Activated CD8-positive, alpha-beta memory T cell treated with anti-CD3 and anti-CD28 coated beads, Interleukin-2, amount 50 U/mL, for 4 hours (primary cell): ENCODE data around the gene NLGN2.

ENCODE experiments used
- DNase-seq: peaks from one replicate; pipeline ENCODE4 v3.0.0-alpha.2; 2020

Gene NLGN2

GRCh38 chr17:7392696-7393612 lies 14.7 kb upstream of the NLGN2 start:
- no peak for DNase-seq

DNA sequence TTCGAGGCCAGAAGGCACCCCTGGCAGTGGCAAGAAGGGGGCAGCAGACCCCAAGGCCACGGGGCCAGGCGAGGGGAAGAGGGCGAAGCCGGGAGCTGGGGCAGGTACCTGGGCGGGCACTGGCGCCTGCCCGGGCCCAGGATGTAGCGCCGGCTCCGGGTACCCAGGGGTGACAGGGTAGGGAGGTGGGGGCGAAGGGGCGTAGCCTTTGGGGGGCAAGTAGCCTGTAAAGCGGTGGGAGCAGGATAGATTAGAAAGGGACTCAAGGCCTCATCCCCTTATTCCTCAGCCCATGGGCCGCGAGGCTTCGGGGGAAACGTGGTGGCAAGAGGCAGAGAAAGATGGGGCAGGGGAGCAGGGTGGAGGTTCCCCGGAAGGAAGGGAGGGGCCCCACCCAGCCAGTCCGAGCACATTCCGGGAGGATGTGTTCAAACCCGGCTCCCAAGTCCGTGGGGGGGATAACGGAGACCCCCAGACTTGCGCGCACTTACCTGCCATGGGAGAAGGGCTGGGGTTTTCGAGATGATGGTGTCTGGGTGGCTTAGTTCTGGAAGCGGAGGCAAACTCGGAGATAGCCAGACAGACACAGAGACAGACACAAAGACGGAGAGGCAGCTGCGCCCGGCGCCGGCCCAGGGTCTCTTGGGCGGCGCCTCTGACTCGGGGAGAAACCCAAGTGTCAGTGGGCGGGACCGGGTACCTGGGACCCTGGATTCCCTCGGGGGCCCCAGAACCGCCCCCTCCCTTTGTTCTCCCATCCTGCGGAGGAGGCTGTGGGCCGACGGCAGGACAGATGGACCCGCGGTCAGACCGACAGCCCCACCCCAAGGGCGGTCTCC lies 13.8 kb upstream of the NLGN2 start:
- peak; percentile 71 for DNase-seq

- peak; percentile 84 for DNase-seq
Observed at GRCh38 chr17:7394452-7395191, 13.0 kb upstream of the NLGN2 start, which contains the start of gene PLSCR3. TSS of gene PLSCR3 (minus strand) at chr17:7394525. CDS start at chr17:7394110, 415 bp downstream.

- no peak for DNase-seq
Observed at GRCh38 chr17:7396147-7396546, 11.5 kb upstream of the NLGN2 start.

GRCh38 chr17:7398612-7399011 lies 9.0 kb upstream of the NLGN2 start:
- no peak for DNase-seq

DNA sequence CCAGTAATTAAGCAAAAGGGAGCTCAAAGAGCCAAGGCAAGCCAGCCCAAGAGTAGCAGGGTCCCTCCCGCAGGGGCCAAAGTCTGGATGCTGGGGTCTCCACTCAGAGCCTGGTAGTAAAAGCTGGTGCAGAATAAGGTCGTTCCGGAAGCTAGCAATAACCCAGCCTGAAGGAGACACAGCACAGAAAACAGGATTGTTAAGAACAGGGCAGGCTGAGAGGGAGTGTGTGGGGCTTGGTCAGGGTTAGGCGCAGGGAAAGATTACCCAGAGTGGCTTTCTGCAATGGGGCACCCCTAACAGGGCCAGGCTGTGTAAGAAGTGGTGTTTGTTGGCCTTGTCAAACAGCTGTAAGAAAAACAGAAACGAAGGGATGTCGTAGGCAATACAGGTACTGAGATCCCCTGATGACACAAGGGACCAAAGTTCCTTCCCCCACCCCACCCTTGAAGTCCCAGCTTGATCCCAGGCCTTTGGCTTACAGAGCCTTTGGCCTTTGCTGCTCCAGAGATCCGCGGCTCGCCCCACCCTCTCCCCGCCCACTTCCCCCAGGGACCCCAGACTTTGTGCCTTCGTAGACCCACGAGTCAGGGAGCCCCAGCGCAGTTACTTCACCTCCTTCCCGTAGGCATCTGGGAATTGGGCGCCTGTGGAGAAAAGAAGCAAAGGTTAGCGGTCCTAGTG lies 4.5 kb upstream of the NLGN2 start:
- DNase-seq: peak; percentile 38

- no peak for DNase-seq
Observed at GRCh38 chr17:7403727-7403976, 4.0 kb upstream of the NLGN2 start.

DNA sequence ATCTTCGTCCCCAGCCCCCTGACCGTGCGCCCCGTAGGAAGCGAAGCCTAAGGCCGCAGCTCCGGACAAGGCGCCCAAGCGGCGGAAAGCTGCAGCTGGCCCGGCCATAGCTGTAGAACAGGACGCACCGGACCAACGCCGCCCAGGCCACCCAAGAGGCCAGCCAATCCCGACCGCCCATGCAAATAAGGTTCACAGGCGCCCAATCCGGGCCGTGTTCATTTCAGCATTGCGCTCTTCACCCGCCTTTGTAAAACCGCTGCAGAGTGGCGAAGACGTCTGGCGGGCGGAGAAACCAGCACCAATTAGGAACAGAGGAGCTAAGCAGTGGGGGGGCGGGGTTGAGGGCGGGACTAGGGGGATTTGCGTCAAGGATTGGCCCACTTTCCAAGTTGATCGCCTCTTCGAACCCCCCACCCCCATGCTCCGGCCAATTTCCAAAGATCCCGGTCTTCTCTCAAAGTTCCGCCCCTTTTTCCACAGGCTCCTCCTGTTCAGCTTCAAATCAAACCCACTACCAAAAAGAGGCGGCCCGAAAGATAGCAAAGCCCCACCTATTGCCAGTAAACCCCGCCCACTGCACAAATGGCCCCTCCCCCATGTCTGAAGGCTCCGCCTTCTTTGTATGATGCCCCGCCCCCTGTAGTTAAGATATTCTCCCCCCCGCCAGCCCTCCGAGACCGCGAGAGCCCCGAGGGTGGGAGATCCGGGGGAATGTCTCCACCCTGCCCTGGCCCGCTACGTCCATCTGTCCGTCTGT lies 3.5 kb upstream of the NLGN2 start, which contains the start of gene TMEM256:
Gene TMEM256 (minus strand): TSS at position 121 of the 760 bp plus-strand sequence. CDS start 13 bp downstream, at position 108.
- DNase-seq: peak; percentile 91

DNA sequence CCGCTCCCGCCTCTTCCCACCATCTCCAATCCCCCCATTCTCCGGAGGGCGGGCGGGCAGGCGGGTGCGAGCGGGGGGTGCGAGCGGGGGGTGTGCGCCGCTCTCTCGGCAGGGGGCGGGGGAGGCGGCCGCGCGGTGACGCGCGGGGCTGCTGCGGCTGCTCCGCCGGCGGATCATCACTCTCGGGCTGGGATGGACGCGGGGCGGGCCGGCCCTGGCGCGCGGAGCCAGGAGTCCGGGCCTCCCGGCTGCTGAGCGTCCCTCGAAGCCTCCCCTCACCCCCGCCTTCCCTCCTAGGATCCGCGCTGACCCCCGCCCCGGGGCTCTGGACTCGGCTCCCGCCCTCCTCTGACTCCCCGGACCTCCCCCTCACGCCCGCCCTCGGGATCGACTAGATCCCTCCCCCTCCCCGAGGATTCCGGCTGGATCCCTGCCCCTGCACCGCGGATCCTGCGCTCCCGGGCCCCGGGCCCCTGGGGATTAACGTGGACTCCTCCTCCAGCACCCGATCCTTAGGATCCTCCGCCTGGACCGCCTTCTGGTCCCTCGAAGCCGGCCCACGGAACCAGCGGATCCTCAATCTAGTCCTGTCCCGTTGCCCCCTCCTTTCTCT lies 2.8 kb upstream of the NLGN2 start:
- peak; percentile 73 for DNase-seq

GRCh38 chr17:7405350-7406234 lies 2.1 kb upstream of the NLGN2 start:
- no peak for DNase-seq

- DNase-seq: no peak
Observed at GRCh38 chr17:7406235-7406825, 1.3 kb upstream of the NLGN2 start.

GRCh38 chr17:7407082-7407481 lies 563 bp upstream of the NLGN2 start:
- no peak for DNase-seq

- peak; percentile 33 for DNase-seq
Observed at GRCh38 chr17:7408252-7408727, 645 bp downstream of the NLGN2 start.

- no peak for DNase-seq
Observed at GRCh38 chr17:7408863-7409262, 1.2 kb downstream of the NLGN2 start.

DNA sequence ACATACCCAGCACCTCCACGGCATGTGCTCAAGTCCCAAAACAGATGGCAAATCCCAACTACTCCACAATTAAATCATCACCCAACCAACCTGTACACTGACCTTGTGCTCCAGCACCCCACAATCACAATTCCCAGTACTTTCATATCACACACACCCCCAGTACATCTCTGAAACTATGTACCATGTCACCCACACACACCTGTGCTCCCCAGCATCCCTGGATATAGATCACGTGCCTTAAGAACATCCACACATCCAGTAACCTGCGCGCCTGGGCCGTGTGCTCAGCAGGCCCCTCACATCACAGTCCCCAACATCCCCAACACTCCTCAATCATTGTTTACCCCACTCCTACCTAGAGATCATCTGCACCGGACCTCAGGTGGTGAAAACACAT lies 2.1 kb downstream of the NLGN2 start:
- DNase-seq: no peak

- no peak for DNase-seq
Observed at GRCh38 chr17:7410634-7411426, 3.2 kb downstream of the NLGN2 start.

GRCh38 chr17:7411427-7411750 lies 3.7 kb downstream of the NLGN2 start:
- DNase-seq: no peak

DNA sequence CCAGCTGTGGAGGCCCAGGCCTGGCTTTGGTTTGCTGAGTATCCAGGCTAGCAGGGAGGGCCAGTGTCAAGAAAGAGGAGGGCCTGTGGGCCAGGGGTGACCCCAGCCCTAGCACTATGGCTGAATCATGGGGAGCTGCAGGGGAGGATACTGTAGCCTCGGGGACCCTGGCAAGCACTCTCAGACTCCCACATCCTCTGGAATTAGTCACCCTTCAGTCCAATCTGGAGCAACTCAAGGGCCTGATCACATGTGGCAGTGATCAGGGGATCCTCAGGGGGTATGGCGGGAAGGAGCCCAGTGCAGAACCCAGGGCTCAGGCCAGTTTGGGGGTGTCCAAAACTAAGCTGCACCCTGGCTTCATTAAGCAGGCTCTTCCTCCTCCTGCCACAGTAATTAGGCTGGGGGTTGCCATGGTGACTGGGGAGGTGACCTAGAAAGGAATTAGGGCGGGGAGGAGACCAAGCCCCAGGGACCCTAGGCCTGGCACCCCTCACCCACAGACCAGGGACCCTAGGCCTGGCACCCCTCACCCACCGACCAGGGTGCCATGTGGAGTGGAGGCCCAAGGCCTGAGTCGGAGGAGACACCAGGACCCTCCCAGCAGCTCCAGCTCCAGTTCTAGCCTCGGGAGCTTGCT lies 5.8 kb downstream of the NLGN2 start:
- no peak for DNase-seq
